NCI-H2171 treated with DMSO at 0.1 percent for 48 hours (cell line): Measurements from ENCODE around the gene PUM2.
A peak's percentile ranks its signal among the peaks of the same experiment; 100 is the strongest.
"Not testable (repeated sequence)": the region's sequence is repeated elsewhere in the genome, so short reads cannot be mapped to it uniquely, and the experiment has no call there.

ENCODE experiments used
- DNase-seq: peaks from one replicate; lab custom pipeline; 2025; lab: John Stamatoyannopoulos, UW

Gene PUM2

GRCh38 chr2:20294231-20294630 lies 56.4 kb downstream of the PUM2 start:
- no peak for DNase-seq

- no peak for DNase-seq
These were observed 57.7 kb downstream of the PUM2 start for GRCh38 chr2:20292984-20293383.

GRCh38 chr2:20291846-20292408 lies 58.7 kb downstream of the PUM2 start:
- DNase-seq = no peak

DNA sequence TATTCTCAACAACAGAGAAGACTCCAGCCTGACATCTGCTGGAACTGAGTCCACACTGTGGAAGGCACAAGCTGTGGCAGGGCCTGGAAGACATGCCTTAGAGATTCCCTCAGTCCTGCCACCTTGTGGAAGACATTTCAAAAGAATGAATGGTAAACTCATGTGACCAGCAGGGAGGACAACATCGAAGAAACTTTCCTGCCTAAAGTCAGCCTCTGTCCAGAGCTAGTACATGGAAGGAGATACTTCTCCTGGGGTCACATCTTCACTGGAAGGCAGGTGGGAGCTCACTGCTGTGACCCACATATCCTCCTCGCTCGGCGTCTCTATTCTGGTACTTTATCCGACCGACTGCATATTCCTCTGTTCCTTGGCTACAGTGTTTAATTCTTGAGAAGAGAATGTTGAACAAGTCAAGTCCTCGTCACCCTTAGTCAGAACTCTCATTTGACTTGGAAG lies 59.5 kb downstream of the PUM2 start:
- peak; percentile 64 for DNase-seq

- DNase-seq = no peak
These were observed 61.9 kb downstream of the PUM2 start for GRCh38 chr2:20288642-20289340.

- DNase-seq = peak; percentile 18
These were observed 67.6 kb downstream of the PUM2 start for GRCh38 chr2:20282916-20283592.

DNA sequence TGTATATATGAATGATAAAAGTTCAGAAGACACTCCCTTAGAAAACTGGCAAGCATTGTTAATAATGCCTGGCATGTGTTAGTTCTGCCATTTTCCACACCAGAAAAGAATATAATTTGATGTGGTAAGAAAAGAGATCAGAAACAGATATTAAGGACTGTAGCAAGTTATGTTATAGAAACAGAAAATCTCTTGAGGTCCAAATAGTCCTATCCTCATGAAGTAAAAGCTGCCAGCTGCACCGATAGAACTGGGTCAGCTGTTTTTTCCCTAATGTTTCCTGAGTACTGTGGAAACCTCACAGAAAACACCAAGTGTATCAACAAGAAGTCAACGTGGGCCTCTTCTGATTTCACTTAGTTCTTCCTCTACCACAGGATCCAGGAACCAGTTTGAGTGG lies 68.8 kb downstream of the PUM2 start:
- no peak for DNase-seq

DNA sequence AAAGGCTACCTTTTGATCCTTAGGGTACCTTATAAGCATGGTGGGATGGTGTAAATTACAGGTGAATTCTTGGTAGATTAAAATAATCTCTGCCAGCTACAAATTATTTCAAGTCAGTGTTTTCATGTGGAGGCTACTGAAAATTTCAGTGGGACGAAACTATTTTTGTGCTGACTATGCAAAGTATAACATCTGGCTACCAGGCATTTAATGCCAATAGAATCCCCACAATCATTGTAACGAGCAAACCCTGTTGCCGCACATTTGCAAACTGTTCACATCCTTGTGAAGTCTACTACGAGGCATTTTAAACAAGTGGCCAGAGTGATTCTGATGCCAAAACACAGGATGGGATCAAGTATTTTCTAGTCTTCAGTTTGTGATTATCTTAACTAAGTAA lies 77.6 kb downstream of the PUM2 start:
- no peak for DNase-seq

DNA sequence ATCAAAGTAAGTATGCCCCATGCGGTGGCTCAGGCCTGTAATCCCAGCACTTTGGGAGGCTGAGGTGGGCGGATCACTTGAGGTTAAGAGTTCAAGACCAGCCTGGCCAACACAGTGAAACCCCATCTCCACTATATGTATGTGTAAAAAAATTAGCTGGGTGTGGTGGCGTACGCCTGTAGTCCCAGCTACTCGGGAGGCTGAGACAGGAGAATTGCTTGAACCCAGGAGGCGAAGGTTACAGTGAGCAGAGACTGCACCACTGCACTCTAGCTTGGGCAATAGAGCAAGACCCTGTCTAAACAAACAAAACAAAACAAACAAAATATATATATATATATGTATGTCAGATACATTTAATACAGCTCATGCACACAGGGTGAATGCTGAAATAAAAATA lies 82.3 kb downstream of the PUM2 start:
- DNase-seq = not testable (repeated sequence)

- DNase-seq = no peak
These were observed 83.1 kb downstream of the PUM2 start for GRCh38 chr2:20267529-20267928.

DNA sequence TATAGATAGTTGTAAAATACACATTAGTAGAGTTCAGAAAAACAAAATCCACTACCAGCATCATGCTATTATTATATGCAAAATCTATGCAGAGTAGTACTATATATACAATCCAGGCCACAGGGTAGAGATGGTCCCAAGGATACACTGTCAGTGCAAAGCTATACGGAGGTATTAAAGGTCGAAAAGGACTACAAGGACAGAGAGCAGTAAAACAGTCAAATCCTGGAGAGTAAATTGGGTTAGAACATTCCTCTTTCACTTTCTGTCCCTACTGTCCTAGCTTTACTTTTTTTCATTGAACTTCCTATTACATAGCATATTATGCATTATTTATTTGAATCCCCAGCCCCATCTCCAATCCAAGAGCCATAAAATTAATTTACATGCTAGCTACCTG lies 86.0 kb downstream of the PUM2 start:
- DNase-seq = no peak

GRCh38 chr2:20257411-20257810 lies 93.2 kb downstream of the PUM2 start:
- no peak for DNase-seq

DNA sequence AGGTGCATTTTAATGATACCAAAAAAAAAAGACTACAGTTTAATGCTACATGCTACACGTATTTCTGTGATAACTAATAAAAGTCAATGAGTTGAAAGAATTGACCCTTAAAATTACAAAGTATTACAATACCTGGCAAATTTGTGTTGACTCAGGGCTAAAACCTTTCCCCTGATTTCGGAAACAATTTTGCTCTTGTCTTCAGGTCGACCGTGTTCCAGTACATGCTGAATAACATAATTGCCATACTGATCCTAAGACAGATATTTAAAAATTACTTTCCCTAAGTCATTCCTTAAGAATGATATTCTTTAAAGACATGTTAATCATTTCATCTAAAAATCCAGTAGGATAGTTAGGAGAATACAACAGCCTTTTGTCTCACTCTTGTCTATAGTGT lies 95.9 kb downstream of the PUM2 start:
- DNase-seq = no peak

- DNase-seq = no peak
These were observed 100.2 kb downstream of the PUM2 start for GRCh38 chr2:20250436-20250835.

DNA sequence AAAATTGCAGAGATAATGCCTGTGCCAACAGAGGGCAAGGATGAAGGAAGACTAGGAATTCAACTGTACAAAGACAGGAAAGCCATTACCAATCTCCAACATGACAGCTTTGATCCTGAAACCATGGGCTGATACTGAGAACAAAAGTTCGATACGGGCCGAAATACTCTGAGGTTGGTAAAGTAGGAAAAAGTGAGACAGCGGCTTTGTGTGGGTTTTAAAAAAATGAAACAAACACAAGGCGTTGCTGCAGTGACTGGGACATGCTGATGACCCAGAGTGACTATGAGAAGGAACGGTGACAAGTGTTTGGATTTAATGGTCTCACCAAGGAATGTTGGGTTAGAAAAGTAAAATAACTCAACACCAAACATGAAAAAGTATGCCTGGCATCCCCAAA lies 101.5 kb downstream of the PUM2 start:
- no peak for DNase-seq

- no peak for DNase-seq
These were observed 103.6 kb downstream of the PUM2 start for GRCh38 chr2:20247084-20247483.

- DNase-seq = not testable (repeated sequence)
These were observed 107.0 kb downstream of the PUM2 start for GRCh38 chr2:20243637-20244036.

DNA sequence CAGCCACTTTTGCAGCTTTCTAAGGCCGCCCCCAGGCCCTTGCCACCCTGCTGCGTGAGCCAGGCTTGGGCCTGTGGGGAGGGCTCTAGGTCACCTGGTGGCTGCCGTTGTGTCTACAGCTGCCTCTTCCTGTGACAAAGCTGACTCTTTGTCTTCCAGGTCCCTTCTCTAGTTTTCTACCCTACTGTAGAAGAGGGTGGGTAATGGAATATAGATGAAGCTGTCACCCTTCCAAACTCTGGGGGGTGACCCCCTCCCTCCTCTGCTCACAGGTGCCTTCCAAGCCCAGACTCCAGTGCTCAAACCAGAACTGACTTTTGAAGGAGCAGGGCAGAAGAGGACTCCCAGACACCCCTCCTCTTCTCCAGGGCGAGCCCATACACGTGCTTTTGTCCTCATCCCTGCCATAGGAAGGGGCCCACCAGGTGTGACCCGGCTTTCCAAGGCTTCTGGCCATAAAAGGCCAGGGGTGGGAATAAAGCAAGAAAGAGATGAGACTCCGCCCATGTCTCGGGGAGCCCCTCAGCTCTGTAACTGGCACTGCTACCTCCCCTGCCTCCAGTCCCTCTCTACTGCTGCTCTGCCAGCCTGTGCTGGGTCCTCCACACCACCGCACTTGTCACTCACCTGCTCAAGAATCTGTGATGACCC lies 107.8 kb downstream of the PUM2 start:
- peak; percentile 21 for DNase-seq

- no peak for DNase-seq
These were observed 108.5 kb downstream of the PUM2 start for GRCh38 chr2:20241973-20242726.

DNA sequence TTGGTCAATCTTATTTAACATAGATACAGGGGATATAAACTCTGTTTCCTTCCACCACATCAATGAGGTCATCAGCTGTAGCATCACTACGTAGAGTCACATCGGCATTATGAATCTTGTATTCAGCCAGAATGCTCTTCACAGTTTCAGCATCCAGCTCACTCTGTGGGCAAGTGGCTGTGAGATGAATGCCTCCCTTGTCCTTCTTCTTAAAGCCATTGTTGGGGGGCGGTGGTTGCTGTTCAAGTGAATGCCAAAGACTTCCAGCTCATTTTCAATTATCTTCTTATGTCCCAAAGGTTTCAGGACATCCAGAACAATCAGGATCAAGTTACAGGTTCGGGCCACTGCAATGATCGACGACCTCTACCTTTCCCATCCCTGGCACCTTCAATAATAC lies 110.4 kb downstream of the PUM2 start:
- not testable (repeated sequence) for DNase-seq

DNA sequence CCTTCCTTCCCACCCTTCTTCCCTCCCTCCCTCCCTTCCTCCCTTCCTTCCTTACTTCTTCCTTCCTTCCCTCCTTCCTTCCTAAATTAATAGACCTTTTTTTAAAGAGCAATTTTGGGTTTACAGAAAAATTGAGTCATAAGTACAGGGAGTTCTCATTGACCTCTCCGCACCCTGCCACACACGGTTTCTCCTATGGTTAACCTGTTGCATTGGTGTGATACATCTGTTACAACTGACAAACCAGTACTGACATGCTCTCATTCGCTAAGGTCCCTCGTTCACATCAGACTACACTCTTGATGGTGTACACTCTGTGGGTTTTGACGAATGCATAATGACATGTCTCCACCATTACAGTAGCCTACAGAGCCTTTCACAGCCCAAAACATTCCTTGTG lies 114.1 kb downstream of the PUM2 start:
- DNase-seq = no peak

- DNase-seq = no peak
These were observed 114.9 kb downstream of the PUM2 start for GRCh38 chr2:20235655-20236305.
